Spleen (tissue), 7 donors: ENCODE data around the gene PNLIPRP2.

ENCODE experiments used
- CTCF ChIP-seq, 11 experiments: fragments of 200-600 bp in 7 of 11; fragments of 450-650 bp in 4 of 11; sonication (generic) in 4 of 11; IDR thresholded peaks in 8 of 11; conservative IDR thresholded peaks in 3 of 11; 1 replicate in 7 of 11; 2 replicates in 4 of 11; pipeline versions ENCODE4 v1.4.0 to v1.8.0; 2016 to 2021; ENCODE audit warnings: antibody characterized with exemption in 11 of 11, inconsistent platforms in 4 of 11, mild to moderate bottlenecking in 1 of 11
- POLR2A ChIP-seq, 3 donors: fragments of 450-650 bp; IDR thresholded peaks; one replicate each; pipeline ENCODE4 v1.5.1; 2017; ENCODE audit warnings: antibody characterized with exemption in 3 of 3, mild to moderate bottlenecking in 1 of 3
- POLR2AphosphoS5 ChIP-seq, 3 donors: sonication (generic); formaldehyde crosslinking; IDR thresholded peaks; one replicate each; pipeline ENCODE4 v1.5.1; 2017; ENCODE audit warnings: antibody characterized with exemption in 3 of 3
- donor health status: DM: no; HTN: no; CAD: no; lungs with moderate emphysema.
- donor health status: DM: no; HTN: no; CAD: no.
- donor health status: DM: no; HTN: no; CAD: no.

GRCh38 chr10:116636385-116636784, 15.6 kb downstream of the PNLIPRP2 start:
- no peak for TF ChIP-seq CTCF (IDR thresholded peaks at IDR 0.05 in 8 of 11, conservative IDR thresholded peaks at IDR 0.05 in 3 of 11)
- TF ChIP-seq POLR2AphosphoS5 (IDR thresholded peaks at IDR 0.05): no peak
- TF ChIP-seq POLR2A (IDR thresholded peaks at IDR 0.05): no peak
